SK-N-SH (cell line): Measurements from ENCODE around the gene TMEM209. TPM values are rescaled to one million over a fixed set of nuclear protein-coding genes. Genes with fewer than 3 reads are reported as not detected.

Experiments
- CTCF ChIA-PET: fragments of 300-600, 350-600 bp; formaldehyde crosslinking; extraction: SDS; loops from one replicate; lab custom pipeline; 2021; lab: Yijun Ruan, JAX
- POLR2A ChIA-PET: fragments of 350-600 bp; sonication (Branson Sonifier 250); formaldehyde crosslinking; extraction: SDS; loops from one replicate; lab custom pipeline; 2020; ENCODE audit warnings: antibody characterized with exemption, inconsistent platforms; lab: Yijun Ruan, JAX
- DNase-seq: peaks from one replicate; pipeline ENCODE4 v3.0.0; 2012
- H2AFZ ChIP-seq: fragments of 200-600 bp; sonication (generic); 2 replicates; pipeline ENCODE4 v1.8.1; 2016; ENCODE audit warnings: antibody characterized with exemption, mild to moderate bottlenecking, low read depth
- H3F3A ChIP-seq: fragments of 200-600 bp; sonication (generic); replicated peaks from 2 replicates; pipeline ENCODE3; 2016; ENCODE audit warnings: antibody characterized with exemption, mild to moderate bottlenecking; ENCODE audit not compliant: insufficient read depth
- H3K27ac ChIP-seq, 2 experiments: fragments of 200-500 bp in 1 of 2; fragments of 200-600 bp in 1 of 2; sonication (Bioruptor generic) in 1 of 2; sonication (generic), shearing (Covaris generic) in 1 of 2; 2 replicates each; pipeline versions ENCODE4 v1.5.1 to v1.6.1; 2014 to 2016; ENCODE audit warnings: low read depth in 2 of 2, inconsistent platforms in 1 of 2, low read length in 1 of 2, mild to moderate bottlenecking in 1 of 2, mixed read lengths in 1 of 2
- H3K27me3 ChIP-seq: fragments of 200-600 bp; sonication (generic), shearing (Covaris generic); 2 replicates; pipeline ENCODE4 v1.6.1; 2016; ENCODE audit warnings: mixed run types; ENCODE audit not compliant: insufficient read depth
- H3K36me3 ChIP-seq, 2 experiments: fragments of 200-500 bp in 1 of 2; fragments of 200-600 bp in 1 of 2; sonication (Bioruptor generic) in 1 of 2; sonication (generic) in 1 of 2; replicated peaks in 1 of 2; 2 replicates each; pipeline versions ENCODE3 to v1.5.1; 2014 to 2016; ENCODE audit warnings: low read length in 1 of 2, mild to moderate bottlenecking in 1 of 2; ENCODE audit not compliant: insufficient read depth in 2 of 2, control insufficient read depth in 1 of 2
- H3K4me1 ChIP-seq, 2 experiments: fragments of 200-500 bp in 1 of 2; fragments of 200-600 bp in 1 of 2; sonication (Bioruptor generic) in 1 of 2; sonication (generic), shearing (Covaris generic) in 1 of 2; 2 replicates each; pipeline versions ENCODE4 v1.5.1 to v1.6.1; 2014 to 2016; ENCODE audit warnings: low read depth in 1 of 2, low read length in 1 of 2, mixed run types in 1 of 2; ENCODE audit not compliant: insufficient read depth in 2 of 2, control insufficient read depth in 1 of 2
- H3K4me2 ChIP-seq: fragments of 200-600 bp; sonication (generic), shearing (Covaris generic); 2 replicates; pipeline ENCODE4 v1.6.1; 2017; ENCODE audit warnings: mixed run types
- H3K4me3 ChIP-seq, 2 experiments: fragments of 200-500 bp in 1 of 2; fragments of 200-600 bp in 1 of 2; sonication (Bioruptor generic) in 1 of 2; sonication (generic), shearing (Covaris generic) in 1 of 2; 2 replicates each; pipeline versions ENCODE4 v1.5.1 to v1.8.1; 2014 to 2016; ENCODE audit warnings: low read depth in 2 of 2, inconsistent platforms in 1 of 2, low read length in 1 of 2, mild to moderate bottlenecking in 1 of 2, mixed read lengths in 1 of 2, moderate library complexity in 1 of 2
- H3K79me2 ChIP-seq: fragments of 200-600 bp; sonication (generic); 2 replicates; pipeline ENCODE4 v1.8.1; 2017; ENCODE audit warnings: mild to moderate bottlenecking; ENCODE audit not compliant: insufficient read depth
- H3K9ac ChIP-seq: fragments of 200-600 bp; sonication (generic); 2 replicates; pipeline ENCODE4 v1.6.1; 2017; ENCODE audit warnings: mixed run types
- H3K9me2 ChIP-seq: fragments of 200-600 bp; sonication (generic); 2 replicates; pipeline ENCODE4 v1.6.1; 2017; ENCODE audit warnings: mixed run types
- H3K9me3 ChIP-seq: fragments of 200-600 bp; sonication (generic); 2 replicates; pipeline ENCODE4 v1.6.1; 2017; ENCODE audit warnings: mixed run types, mild to moderate bottlenecking, moderate library complexity
- H4K20me1 ChIP-seq: fragments of 200-600 bp; sonication (generic); 2 replicates; pipeline ENCODE4 v1.6.1; 2017; ENCODE audit warnings: mild to moderate bottlenecking, mixed run types; ENCODE audit not compliant: insufficient read depth
- ELF1 ChIP-seq: IDR thresholded peaks from 2 replicates; pipeline ENCODE4 v1.4.0; 2012
- EP300 ChIP-seq, 2 experiments: IDR thresholded peaks; 2 replicates each; pipeline versions ENCODE4 v1.4.0 to v1.6.1; 2012; ENCODE audit warnings: borderline replicate concordance in 1 of 2, low read depth in 1 of 2, low read length in 1 of 2
- EZH2phosphoT487 ChIP-seq: fragments of 200-600 bp; sonication (generic); IDR thresholded peaks from 2 replicates; pipeline ENCODE4 v1.6.1; 2017; ENCODE audit warnings: low read depth, mixed run types, mild to moderate bottlenecking, antibody characterized with exemption, moderate library complexity, borderline replicate concordance
- FOSL2 ChIP-seq: IDR thresholded peaks from 2 replicates; pipeline ENCODE4 v1.4.0; 2012; ENCODE audit warnings: low read depth, mild to moderate bottlenecking, moderate library complexity, borderline replicate concordance
- FOXJ3 ChIP-seq: sonication (generic); formaldehyde crosslinking; IDR thresholded peaks from 2 replicates; pipeline ENCODE4 v1.5.1; 2020; ENCODE audit warnings: mild to moderate bottlenecking, missing genetic modification reagents
- GABPA ChIP-seq: IDR thresholded peaks from 2 replicates; pipeline ENCODE4 v1.4.0; 2012; ENCODE audit warnings: low read depth, mild to moderate bottlenecking
- MEF2A ChIP-seq: IDR thresholded peaks from 2 replicates; pipeline ENCODE4 v1.4.0; 2012; ENCODE audit warnings: low read depth, borderline replicate concordance
- RAD21 ChIP-seq: IDR thresholded peaks from 2 replicates; pipeline ENCODE4 v1.6.1; 2012; ENCODE audit warnings: mild to moderate bottlenecking, low read length
- RFX5 ChIP-seq: IDR thresholded peaks from 2 replicates; pipeline ENCODE4 v1.6.1; 2012; ENCODE audit warnings: mild to moderate bottlenecking, improper control_type of control experiment, low read length
- RXRA ChIP-seq: IDR thresholded peaks from 2 replicates; pipeline ENCODE4 v1.4.0; 2012; ENCODE audit warnings: low read depth, mild to moderate bottlenecking, borderline replicate concordance
- SIN3A ChIP-seq: IDR thresholded peaks from 2 replicates; pipeline ENCODE4 v1.6.1; 2012; ENCODE audit warnings: low read depth, mild to moderate bottlenecking, low read length, moderate library complexity, borderline replicate concordance
- TAF1 ChIP-seq: IDR thresholded peaks from 2 replicates; pipeline ENCODE4 v1.6.1; 2012; ENCODE audit warnings: low read depth, mild to moderate bottlenecking, low read length, moderate library complexity, borderline replicate concordance
- TEAD4 ChIP-seq: IDR thresholded peaks from 2 replicates; pipeline ENCODE4 v1.4.0; 2012; ENCODE audit warnings: mild to moderate bottlenecking, borderline replicate concordance; ENCODE audit not compliant: insufficient read depth
- YY1 ChIP-seq: IDR thresholded peaks from 2 replicates; pipeline ENCODE4 v1.4.0; 2012; ENCODE audit warnings: low read depth, mild to moderate bottlenecking
- WGBS: methylation state at CpG from one replicate; pipeline ENCODE4 v1.1.6; 2017; ENCODE audit warnings: low lambda C conversion rate; 5-methylcytosine and 5-hydroxymethylcytosine counted together
- polyA plus RNA-seq, 3 experiments: library from polyadenylated mRNA; depleted of rRNA; stranded (reverse); fragments of >200 nt; gene quantifications; 2 replicates each; pipeline ENCODE4 v1.2.3, GENCODE V29; 2012
- TF ChIP-seq, protein P1 (sequence below): IDR thresholded peaks from 2 replicates; pipeline ENCODE4 v1.6.1; 2012; ENCODE audit warnings: mild to moderate bottlenecking, low read depth, low read length, moderate library complexity
- TF ChIP-seq, protein P2 (sequence below): IDR thresholded peaks from 2 replicates; pipeline ENCODE4 v1.4.0; 2012; ENCODE audit warnings: low read depth, borderline replicate concordance
- TF ChIP-seq, protein P3 (sequence below): IDR thresholded peaks from 2 replicates; pipeline ENCODE4 v1.4.0; 2012; ENCODE audit warnings: low read depth

Gene TMEM209
- polyA plus RNA-seq, 1 of the 3 experiments (the other 2 are of a cell fraction): 14.9 TPM

DNA sequence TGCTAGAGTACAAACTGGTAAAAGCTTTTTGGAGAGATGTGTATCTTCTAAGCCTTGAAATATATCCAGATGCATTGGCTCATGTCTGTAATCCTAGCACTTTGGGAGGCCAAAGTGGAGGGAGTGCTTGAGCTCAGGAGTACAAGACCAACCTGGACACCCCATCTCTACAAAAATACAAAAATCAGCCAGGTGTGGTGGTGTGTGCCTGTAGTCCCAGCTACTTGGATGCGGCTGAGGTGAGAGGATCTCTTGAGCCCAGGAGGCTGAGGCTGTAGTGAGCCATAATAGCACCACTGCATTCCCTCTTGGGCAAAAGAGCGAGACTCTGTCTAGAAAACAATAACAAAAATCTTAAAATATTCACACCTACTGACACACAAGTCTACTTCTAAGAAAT is 25.6 kb downstream of the TMEM209 start:
- Histone ChIP-seq H3F3A (peaks cover 2% of the 10 kb centered on the region), H3K36me3 (peaks cover 43 to 50% of the 10 kb centered on the region in 2 experiments), H4K20me1 (no peaks in the 10 kb centered on the region), H3K9me2 (no peaks in the 10 kb centered on the region), H3K79me2 (no peaks in the 10 kb centered on the region), H3K27ac (no peak overlapping the region), H3K9ac (no peak overlapping the region), H3K27me3 (no peaks in the 10 kb centered on the region), H3K4me2 (no peak overlapping the region), H3K4me3 (no peak overlapping the region), H2AFZ (no peak overlapping the region), H3K4me1 (no peaks in the 10 kb centered on the region; a peak in 1 of 4 replicates), H3K9me3 (no peaks in the 10 kb centered on the region)
- CTCF ChIA-PET: interaction anchor here (1.2 kb wide), 1 partner anchor 25 kb away, joined by 4 read pairs; no protein-coding TSS in a partner anchor
- POLR2A ChIA-PET: no interaction called here
- no peak for TF ChIP-seq FOSL2
- TF ChIP-seq RFX5: no peak
- no peak for TF ChIP-seq YY1
- no peak for TF ChIP-seq RXRA
- TF ChIP-seq, protein P1, sequence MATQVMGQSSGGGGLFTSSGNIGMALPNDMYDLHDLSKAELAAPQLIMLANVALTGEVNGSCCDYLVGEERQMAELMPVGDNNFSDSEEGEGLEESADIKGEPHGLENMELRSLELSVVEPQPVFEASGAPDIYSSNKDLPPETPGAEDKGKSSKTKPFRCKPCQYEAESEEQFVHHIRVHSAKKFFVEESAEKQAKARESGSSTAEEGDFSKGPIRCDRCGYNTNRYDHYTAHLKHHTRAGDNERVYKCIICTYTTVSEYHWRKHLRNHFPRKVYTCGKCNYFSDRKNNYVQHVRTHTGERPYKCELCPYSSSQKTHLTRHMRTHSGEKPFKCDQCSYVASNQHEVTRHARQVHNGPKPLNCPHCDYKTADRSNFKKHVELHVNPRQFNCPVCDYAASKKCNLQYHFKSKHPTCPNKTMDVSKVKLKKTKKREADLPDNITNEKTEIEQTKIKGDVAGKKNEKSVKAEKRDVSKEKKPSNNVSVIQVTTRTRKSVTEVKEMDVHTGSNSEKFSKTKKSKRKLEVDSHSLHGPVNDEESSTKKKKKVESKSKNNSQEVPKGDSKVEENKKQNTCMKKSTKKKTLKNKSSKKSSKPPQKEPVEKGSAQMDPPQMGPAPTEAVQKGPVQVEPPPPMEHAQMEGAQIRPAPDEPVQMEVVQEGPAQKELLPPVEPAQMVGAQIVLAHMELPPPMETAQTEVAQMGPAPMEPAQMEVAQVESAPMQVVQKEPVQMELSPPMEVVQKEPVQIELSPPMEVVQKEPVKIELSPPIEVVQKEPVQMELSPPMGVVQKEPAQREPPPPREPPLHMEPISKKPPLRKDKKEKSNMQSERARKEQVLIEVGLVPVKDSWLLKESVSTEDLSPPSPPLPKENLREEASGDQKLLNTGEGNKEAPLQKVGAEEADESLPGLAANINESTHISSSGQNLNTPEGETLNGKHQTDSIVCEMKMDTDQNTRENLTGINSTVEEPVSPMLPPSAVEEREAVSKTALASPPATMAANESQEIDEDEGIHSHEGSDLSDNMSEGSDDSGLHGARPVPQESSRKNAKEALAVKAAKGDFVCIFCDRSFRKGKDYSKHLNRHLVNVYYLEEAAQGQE: no peak
- TF ChIP-seq FOXJ3 (CRISPR knock-in tag): no peak
- no peak for TF ChIP-seq ELF1
- no peak for TF ChIP-seq EZH2phosphoT487
- no peak for TF ChIP-seq SIN3A
- TF ChIP-seq MEF2A: no peak
- no peak for TF ChIP-seq TEAD4
- no peak for TF ChIP-seq GABPA
- TF ChIP-seq, protein P2, sequence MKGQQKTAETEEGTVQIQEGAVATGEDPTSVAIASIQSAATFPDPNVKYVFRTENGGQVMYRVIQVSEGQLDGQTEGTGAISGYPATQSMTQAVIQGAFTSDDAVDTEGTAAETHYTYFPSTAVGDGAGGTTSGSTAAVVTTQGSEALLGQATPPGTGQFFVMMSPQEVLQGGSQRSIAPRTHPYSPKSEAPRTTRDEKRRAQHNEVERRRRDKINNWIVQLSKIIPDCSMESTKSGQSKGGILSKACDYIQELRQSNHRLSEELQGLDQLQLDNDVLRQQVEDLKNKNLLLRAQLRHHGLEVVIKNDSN: no peak
- TF ChIP-seq RAD21: no peak
- TF ChIP-seq EP300 (IDR thresholded peaks at IDR 0.05; ENCODE audit: borderline replicate concordance in 1 of 2, low read depth in 1 of 2, low read length in 1 of 2): no peak
- TF ChIP-seq, protein P3, sequence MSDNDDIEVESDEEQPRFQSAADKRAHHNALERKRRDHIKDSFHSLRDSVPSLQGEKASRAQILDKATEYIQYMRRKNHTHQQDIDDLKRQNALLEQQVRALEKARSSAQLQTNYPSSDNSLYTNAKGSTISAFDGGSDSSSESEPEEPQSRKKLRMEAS: no peak
- TF ChIP-seq TAF1: no peak
- 93% methylated on average over 2 of the region's 2 CpGs for WGBS
- no peak for DNase-seq
